Heart left ventricle (tissue), 16 donors: ENCODE data around the gene SMARCA2. TPM values are rescaled to one million over a fixed set of nuclear protein-coding genes. Genes with fewer than 3 reads are reported as not detected.

Source experiments
- ATAC-seq, 4 donors: fragments of 200-7000 bp; cut with Tn5 transposase; one replicate each; pipeline ENCODE4 v1.9.1; 2020 to 2022; ENCODE audit warnings: moderate library complexity in 4 of 4, mild to moderate bottlenecking in 3 of 4, moderate number of reproducible peaks in 1 of 4
- DNase-seq, 5 donors: peaks; one replicate each; pipeline ENCODE4 v3.0.0-alpha.2; 2020
- H3K27ac ChIP-seq, 12 donors: fragments of 200-600 bp; sonication (generic) in 4 of 12; one replicate each; pipeline versions ENCODE4 v1.5.0 to v1.8.0; 2016 to 2022; ENCODE audit warnings: mild to moderate bottlenecking in 2 of 12
- H3K27me3 ChIP-seq, 9 donors: fragments of 200-600 bp; sonication (generic) in 2 of 9; one replicate each; pipeline versions ENCODE4 v1.5.1 to v1.8.0; 2016 to 2022; ENCODE audit warnings: mild to moderate bottlenecking in 3 of 9
- H3K36me3 ChIP-seq, 9 donors: fragments of 200-600 bp; sonication (generic) in 2 of 9; one replicate each; pipeline versions ENCODE4 v1.5.0 to v1.8.0; 2018 to 2022; ENCODE audit warnings: mild to moderate bottlenecking in 2 of 9
- H3K4me1 ChIP-seq, 12 donors: fragments of 200-600 bp; sonication (generic) in 4 of 12; one replicate each; pipeline versions ENCODE4 v1.5.0 to v1.8.0; 2016 to 2022; ENCODE audit warnings: mild to moderate bottlenecking in 3 of 12
- H3K4me3 ChIP-seq, 12 donors: fragments of 200-600 bp; sonication (generic) in 4 of 12; one replicate each; pipeline versions ENCODE4 v1.5.0 to v1.8.0; 2017 to 2022; ENCODE audit warnings: mild to moderate bottlenecking in 9 of 12, moderate library complexity in 4 of 12
- H3K9me3 ChIP-seq, 12 donors: fragments of 200-600 bp; sonication (generic) in 4 of 12; one replicate each; pipeline versions ENCODE4 v1.5.0 to v1.8.0; 2016 to 2022; ENCODE audit warnings: mild to moderate bottlenecking in 1 of 12
- POLR2A ChIP-seq, 2 donors: fragments of 450-650 bp; IDR thresholded peaks; one replicate each; pipeline ENCODE4 v1.6.1; 2017; ENCODE audit warnings: antibody characterized with exemption in 2 of 2, mild to moderate bottlenecking in 2 of 2, moderate library complexity in 2 of 2
- WGBS, 4 donors: extraction: QIAGEN DNeasy Blood & Tissue Kit in 2 of 4; methylation state at CpG; one replicate each; pipeline versions ENCODE4 v1.1.5 to v1.1.7; 2013 to 2018; 5-methylcytosine and 5-hydroxymethylcytosine counted together
- intact Hi-C, 10 donors: fragments of 100-400 bp; cut with DNase I; formaldehyde crosslinking; loops; one replicate each; pipeline versions ENCODE4 v1.11.1 to v1.14.2; 2022
- polyA plus RNA-seq, 2 donors: library from polyadenylated mRNA; stranded (reverse); fragments of 200-250 nt; gene quantifications; one replicate each; pipeline ENCODE4 v1.2.3, GENCODE V29; 2013
- total RNA-seq, 9 donors: library from RNA; depleted of rRNA in 2 of 9; stranded (reverse); fragments of >200 nt in 2 of 9; fragmentation: NEBNext Ultra II Directional in 3 of 9; extraction: Animal tissue kit (Norgen Biotek cat#: 25700) in 3 of 9; gene quantifications; one replicate each; pipeline versions ENCODE4 v1.1.0 to v1.2.4, GENCODE V29; 2016 to 2023
- TF ChIP-seq, protein P1 (sequence below), 12 donors: fragments of 200-600 bp; sonication (generic) in 4 of 12; IDR thresholded peaks; one replicate each; pipeline versions ENCODE4 v1.5.0 to v1.8.0; 2018 to 2022; ENCODE audit warnings: antibody characterized with exemption in 12 of 12, mild to moderate bottlenecking in 5 of 12
- donor health status: ischemic (EF 13 %, LVEDD 7.1; RV severe dilation, severe dysfunction).
- donor health status: healthy with polysubstance abuse.
- donor health status: DM: no; HTN: yes; CAD: no.
- donor health status: DM: no; HTN: no; CAD: no.
- donor health status: ischemic (EF 25% LVEDD 6.9; RV normal size, moderate dysfunction).
- donor health status: ischemic (EF 25% LVEDD 5.7; RV mildly dilated, moderate dysfunction).
- donor health status: healthy.
- donor health status: DM: yes; HTN: yes; CAD: no.
- donor health status: ischemic (EF 35%, LVEDD 5.7; RV mildly dilated, moderate dysfunction).
- donor health status: nonischemic (EF 11% LVEDD 7.7; RV severe dilation, severe dysfunction).
- donor health status: DM: yes; HTN: yes; CAD: no.
- donor health status: PGD.
- donor health status: ischemic (EF 29% LVEDD 5.4; RV normal size, mild dysfunction).
- donor health status: nonischemic (EF 23%, LVEDD 6.1; RV moderate dilation, normal function).

SMARCA2 gene
- total and polyA plus RNA-seq, 11 donors = 29.3 to 149 (median 103) TPM

DNA sequence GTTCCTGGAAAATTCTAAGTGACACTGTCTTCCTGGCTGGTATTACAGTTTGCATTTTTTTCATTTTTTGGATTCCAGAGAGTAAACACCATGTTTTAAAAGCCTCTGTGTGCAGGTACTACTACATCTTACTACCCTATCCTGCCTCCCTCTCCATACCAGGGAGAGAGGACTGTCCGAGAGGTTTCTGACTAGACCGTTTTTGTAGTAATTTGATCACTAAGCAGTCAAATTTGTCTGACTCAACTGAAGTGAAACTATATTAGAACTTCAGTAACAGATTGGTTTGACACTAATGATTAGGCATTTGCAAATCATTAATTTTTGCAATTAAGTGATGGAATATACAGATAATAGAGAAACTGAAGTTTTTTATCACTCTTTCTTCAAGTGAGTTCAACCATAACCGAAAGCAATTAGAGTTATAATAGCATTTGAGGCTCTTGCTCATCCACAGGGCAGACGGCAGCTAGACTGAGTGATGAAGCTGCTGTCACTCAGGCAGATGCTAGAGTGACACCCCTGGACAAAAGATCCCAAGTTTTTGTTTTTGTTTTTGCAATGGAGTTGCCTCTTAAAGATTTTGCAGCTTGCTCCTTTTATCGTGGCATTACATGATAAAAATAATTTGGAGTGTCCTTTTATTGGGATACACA is 44.3 kb downstream of the SMARCA2 start:
- no peaks in the 10 kb centered on the region for H3K27me3 ChIP-seq
- no peak overlapping the region for H3K4me3 ChIP-seq
- no peak for ATAC-seq
- WGBS, 4 donors = 91 to 92% (median 92%) methylated on average over 5 of the region's 5 CpGs
- intact Hi-C loops = no loop called here
- no peaks in the 10 kb centered on the region for H3K9me3 ChIP-seq
- peaks cover 0 to 14% (median 0%) of the 10 kb centered on the region in 12 donors for H3K4me1 ChIP-seq
- no peak overlapping the region for H3K27ac ChIP-seq
- TF ChIP-seq POLR2A (IDR thresholded peaks at IDR 0.05) = no peak
- TF ChIP-seq, protein P1, sequence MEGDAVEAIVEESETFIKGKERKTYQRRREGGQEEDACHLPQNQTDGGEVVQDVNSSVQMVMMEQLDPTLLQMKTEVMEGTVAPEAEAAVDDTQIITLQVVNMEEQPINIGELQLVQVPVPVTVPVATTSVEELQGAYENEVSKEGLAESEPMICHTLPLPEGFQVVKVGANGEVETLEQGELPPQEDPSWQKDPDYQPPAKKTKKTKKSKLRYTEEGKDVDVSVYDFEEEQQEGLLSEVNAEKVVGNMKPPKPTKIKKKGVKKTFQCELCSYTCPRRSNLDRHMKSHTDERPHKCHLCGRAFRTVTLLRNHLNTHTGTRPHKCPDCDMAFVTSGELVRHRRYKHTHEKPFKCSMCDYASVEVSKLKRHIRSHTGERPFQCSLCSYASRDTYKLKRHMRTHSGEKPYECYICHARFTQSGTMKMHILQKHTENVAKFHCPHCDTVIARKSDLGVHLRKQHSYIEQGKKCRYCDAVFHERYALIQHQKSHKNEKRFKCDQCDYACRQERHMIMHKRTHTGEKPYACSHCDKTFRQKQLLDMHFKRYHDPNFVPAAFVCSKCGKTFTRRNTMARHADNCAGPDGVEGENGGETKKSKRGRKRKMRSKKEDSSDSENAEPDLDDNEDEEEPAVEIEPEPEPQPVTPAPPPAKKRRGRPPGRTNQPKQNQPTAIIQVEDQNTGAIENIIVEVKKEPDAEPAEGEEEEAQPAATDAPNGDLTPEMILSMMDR (IDR thresholded peaks at IDR 0.05) = no peak
- DNase-seq = no peak
- H3K36me3 ChIP-seq = peaks cover 0 to 99% (median 90%) of the 10 kb centered on the region in 9 donors

DNA sequence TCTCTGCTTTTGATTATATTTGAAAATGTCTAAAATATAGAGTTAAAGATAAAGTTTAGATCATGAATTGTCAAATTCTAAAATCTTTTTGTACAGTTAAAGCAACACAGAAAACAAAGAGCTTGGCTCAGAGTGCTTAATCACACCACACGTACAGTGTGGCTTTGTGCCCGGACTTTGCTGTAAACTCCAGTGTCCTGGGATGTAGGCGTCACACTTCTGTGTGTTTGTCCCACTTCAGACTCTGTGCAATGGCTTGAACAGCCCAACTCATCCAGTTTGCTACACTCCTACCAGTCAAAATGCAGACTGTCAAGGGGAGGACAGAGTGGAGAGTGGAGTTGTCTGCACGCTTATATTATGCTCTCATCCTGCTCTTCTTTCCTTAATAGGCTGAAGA is 45.3 kb downstream of the SMARCA2 start:
- intact Hi-C loops = loop anchor here in 4 of 10 donors (5.0 to 10.0 kb wide), 3 partner anchors 38 to 116 kb away; partner anchors contain the start of gene SMARCA2 (in 2 of the 4)
- 57 to 65% (median 63%) methylated on average over 4 of the region's 4 CpGs for WGBS, 4 donors
- TF ChIP-seq, protein P1 (IDR thresholded peaks at IDR 0.05) = no peak
- TF ChIP-seq POLR2A (IDR thresholded peaks at IDR 0.05) = no peak
- Histone ChIP-seq H3K9me3 (no peaks in the 10 kb centered on the region), H3K36me3 (peaks cover 0 to 100% (median 96%) of the 10 kb centered on the region in 9 donors), H3K27me3 (no peaks in the 10 kb centered on the region), H3K27ac (no peak overlapping the region), H3K4me3 (no peak overlapping the region), H3K4me1 (peaks cover 0 to 14% (median 0%) of the 10 kb centered on the region in 12 donors)
- peak; percentile 80 to 95 (median 88) for ATAC-seq
- peak in 4 of 5 donors; percentile 25 to 44 (median 37) for DNase-seq

DNA sequence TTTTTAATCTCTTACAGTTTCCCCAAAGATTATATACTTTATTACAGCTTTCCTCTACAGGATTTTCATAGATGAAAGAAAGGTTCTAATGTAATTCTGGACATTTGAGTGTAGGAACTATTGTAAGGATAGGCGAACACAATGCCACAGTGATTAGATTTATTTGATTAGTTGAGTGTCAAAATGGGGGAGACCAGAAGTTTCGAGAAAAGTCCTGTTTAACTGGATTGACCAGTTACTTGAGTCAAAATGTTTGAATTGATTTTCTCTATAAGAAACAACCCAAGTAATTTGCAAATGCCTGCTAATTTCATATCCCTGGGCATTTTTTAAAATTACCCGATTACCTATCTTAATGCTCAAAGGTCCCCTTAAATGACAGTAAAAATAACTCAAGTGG is 50.6 kb downstream of the SMARCA2 start:
- TF ChIP-seq, protein P1 (IDR thresholded peaks at IDR 0.05) = no peak
- TF ChIP-seq POLR2A (IDR thresholded peaks at IDR 0.05) = no peak
- DNase-seq (no peak), ATAC-seq (no peak)
- WGBS, 4 donors = 90 to 95% (median 94%) methylated on average over 3 of the region's 3 CpGs
- Histone ChIP-seq H3K4me1 (peaks cover 0 to 3% (median 0%) of the 10 kb centered on the region in 12 donors), H3K36me3 (peaks cover 0 to 99% (median 90%) of the 10 kb centered on the region in 9 donors), H3K27me3 (no peaks in the 10 kb centered on the region), H3K9me3 (no peaks in the 10 kb centered on the region), H3K4me3 (no peak overlapping the region), H3K27ac (no peak overlapping the region)
- intact Hi-C loops = loop anchor here in 4 of 10 donors (2.0 to 10.0 kb wide), 3 partner anchors 51 to 121 kb away; partner anchors contain the start of gene SMARCA2 (in 3 of the 4)
